Common myeloid progenitor, CD34-positive (primary cell): Measurements from ENCODE around the gene ATG4B.

Experiments used
- CTCF ChIA-PET: fragments of 350-600 bp; sonication (Branson Sonifier 250); formaldehyde crosslinking; loops from one replicate; lab custom pipeline; 2021; ENCODE audit warnings: antibody characterized with exemption; lab: Charles Lee
- POLR2A ChIA-PET: fragments of 350-600 bp; sonication (Branson Sonifier 250); formaldehyde crosslinking; loops from one replicate; lab custom pipeline; 2021; ENCODE audit warnings: antibody characterized with exemption; lab: Charles Lee
- DNase-seq, 3 donors: peaks; one replicate each; pipeline versions ENCODE4 v3.0.0 to v3.0.0-alpha.2; 2013
- H3K27ac ChIP-seq, 2 experiments: 1 replicate in 1 of 2; 2 replicates in 1 of 2; pipeline ENCODE4 v1.7.0; 2013; ENCODE audit warnings: inconsistent platforms in 2 of 2, low read length in 2 of 2, mild to moderate bottlenecking in 2 of 2, low read depth in 1 of 2, moderate library complexity in 1 of 2; ENCODE audit not compliant: severe bottlenecking in 2 of 2, insufficient read depth in 1 of 2, poor library complexity in 1 of 2
- H3K27me3 ChIP-seq, 5 experiments: replicated peaks in 2 of 5; 1 replicate in 3 of 5; 2 replicates in 2 of 5; pipeline versions ENCODE4 v1.6.1 to v1.7.0; 2013; ENCODE audit warnings: low read length in 4 of 5, mild to moderate bottlenecking in 2 of 5, moderate library complexity in 2 of 5, inconsistent platforms in 1 of 5; ENCODE audit not compliant: insufficient read depth in 5 of 5, control insufficient read depth in 4 of 5
- H3K36me3 ChIP-seq, 4 experiments: 1 replicate in 2 of 4; 2 replicates in 2 of 4; pipeline versions ENCODE4 v1.6.1 to v1.7.0; 2013; ENCODE audit warnings: low read length in 3 of 4, control low read depth in 1 of 4, mild to moderate bottlenecking in 1 of 4; ENCODE audit not compliant: control insufficient read depth in 4 of 4, insufficient read depth in 4 of 4
- H3K4me1 ChIP-seq, 4 experiments: 1 replicate in 3 of 4; 2 replicates in 1 of 4; pipeline versions ENCODE4 v1.6.1 to v1.7.1; 2013; ENCODE audit warnings: low read length in 3 of 4, mild to moderate bottlenecking in 3 of 4, control low read depth in 1 of 4, inconsistent platforms in 1 of 4, moderate library complexity in 1 of 4; ENCODE audit not compliant: control insufficient read depth in 4 of 4, insufficient read depth in 4 of 4; ENCODE audit errors: control extremely low read depth in 1 of 4
- H3K4me3 ChIP-seq, 7 experiments: 1 replicate in 4 of 7; 2 replicates in 3 of 7; pipeline versions ENCODE4 v1.5.1 to v1.7.0; 2013; ENCODE audit warnings: mild to moderate bottlenecking in 7 of 7, low read length in 6 of 7, moderate library complexity in 6 of 7, inconsistent platforms in 2 of 7, low read depth in 2 of 7, control low read depth in 1 of 7; ENCODE audit not compliant: insufficient read depth in 4 of 7, control insufficient read depth in 1 of 7; ENCODE audit errors: extremely low read depth in 1 of 7
- H3K9me3 ChIP-seq, 5 experiments: 1 replicate in 4 of 5; 2 replicates in 1 of 5; pipeline versions ENCODE4 v1.6.1 to v1.7.1; 2013; ENCODE audit warnings: low read length in 4 of 5, mild to moderate bottlenecking in 2 of 5, inconsistent platforms in 1 of 5, low read depth in 1 of 5, moderate library complexity in 1 of 5; ENCODE audit not compliant: control insufficient read depth in 4 of 5, insufficient read depth in 2 of 5; ENCODE audit errors: control extremely low read depth in 1 of 5
- WGBS: methylation state at CpG from one replicate; pipeline ENCODE4 v1.1.5; 2013; ENCODE audit not compliant: insufficient coverage; 5-methylcytosine and 5-hydroxymethylcytosine counted together

ATG4B gene

DNA sequence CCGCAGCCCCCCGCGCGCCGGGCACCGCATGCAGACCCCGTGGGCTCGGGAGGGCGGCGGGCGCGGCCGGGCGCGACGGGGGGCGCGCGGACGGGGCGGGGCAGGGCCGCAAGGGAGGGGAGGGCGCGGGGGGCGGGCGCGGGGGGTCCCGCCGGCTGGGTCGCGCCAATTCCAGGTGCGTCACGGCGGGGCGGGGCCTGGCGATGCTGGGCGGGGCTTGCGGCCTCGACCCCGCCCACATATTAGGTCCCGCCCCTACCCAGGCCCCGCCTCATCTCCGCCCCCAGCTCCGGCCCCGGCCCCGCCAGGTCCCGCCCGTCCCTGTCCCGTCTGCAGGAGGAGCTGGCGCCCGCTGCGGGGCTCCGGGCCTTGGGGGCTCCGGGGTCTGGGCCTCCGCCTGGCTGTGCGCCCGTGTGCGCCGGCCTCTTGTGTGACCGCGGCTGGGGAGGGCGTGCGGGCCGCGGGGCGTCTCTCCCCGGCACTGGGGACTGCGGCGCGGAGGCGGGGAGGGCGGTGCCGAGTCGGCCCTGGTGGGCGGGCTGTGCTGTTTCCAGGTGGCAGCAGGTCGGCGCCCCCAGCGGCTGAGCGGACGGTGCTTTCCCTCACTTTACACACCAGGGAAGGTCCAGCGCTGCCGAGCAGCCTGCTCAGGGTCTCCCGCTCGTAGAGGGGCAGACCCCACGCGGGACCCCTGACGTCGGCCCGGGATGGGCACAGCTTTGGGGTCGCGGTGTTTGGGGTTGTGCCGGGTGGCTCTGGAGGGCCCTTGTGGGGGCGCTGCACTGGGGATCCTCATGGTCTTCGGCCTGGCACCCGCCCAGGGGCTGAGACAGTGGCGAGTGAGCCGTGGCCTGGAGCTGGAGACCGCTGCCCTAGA lies 64.9 kb downstream of the ATG4B start:
- Histone ChIP-seq H3K4me3 (peak overlapping the region; percentile 53 to 86 (median 77)), H3K9me3 (peaks cover 0 to 10% (median 3%) of the 10 kb centered on the region in 5 experiments), H3K27me3 (no peaks in the 10 kb centered on the region), H3K27ac (peak overlapping the region in 1 of 2 experiments; percentile 83), H3K4me1 (peaks cover 0 to 17% (median 15%) of the 10 kb centered on the region in 4 experiments), H3K36me3 (peaks cover 0 to 23% (median 18%) of the 10 kb centered on the region in 4 experiments)
- DNase-seq = peak; percentile 91 to 95 (median 94)
- WGBS = under 1% methylated on average over 43 of the region's 98 CpGs
- ChIA-PET CTCF (interaction anchor here (0.6 to 6.4 kb wide), 17 partner anchors 10 to 177 kb away, joined by 3 to 60 read pairs (median 3); partner anchors contain the start of genes D2HGDH and DTYMK), POLR2A (interaction anchor here (0.7 to 4.0 kb wide), 5 partner anchors 10 to 1137 kb away, joined by 3 to 16 read pairs (median 3); partner anchors contain the start of gene D2HGDH)

DNA sequence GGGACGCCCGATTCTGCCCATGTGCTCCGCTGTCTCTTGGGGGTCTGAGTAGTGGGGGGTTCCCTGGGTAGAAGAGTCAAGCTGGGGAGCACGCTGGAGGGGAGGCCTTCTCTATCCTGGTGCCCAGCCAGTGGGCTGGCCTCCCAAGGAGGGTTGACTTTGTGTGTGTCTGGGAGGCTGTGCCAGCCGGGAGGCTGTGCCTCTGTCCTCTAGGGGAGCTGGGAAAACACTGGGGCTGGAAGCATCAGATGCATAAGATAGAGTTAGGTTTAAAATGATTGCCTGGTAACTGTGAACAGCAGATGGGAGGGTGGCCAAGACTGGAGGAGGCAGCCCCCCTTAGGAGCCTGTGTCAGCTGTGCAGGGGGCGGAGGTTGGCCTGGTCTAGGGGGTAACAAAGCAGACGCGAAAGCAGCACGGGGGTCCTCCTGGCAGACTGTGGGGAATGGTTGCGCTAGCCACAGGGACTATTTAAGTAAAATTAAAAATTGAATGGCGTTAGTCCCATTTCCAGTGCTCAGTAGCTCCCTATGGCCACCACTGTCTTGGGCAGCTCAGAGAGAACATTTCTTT lies 65.6 kb downstream of the ATG4B start:
- Histone ChIP-seq H3K27ac (peak overlapping the region in 1 of 2 experiments; percentile 77), H3K27me3 (no peaks in the 10 kb centered on the region), H3K4me3 (peak overlapping the region; percentile 53 to 86 (median 77)), H3K4me1 (peaks cover 0 to 17% (median 15%) of the 10 kb centered on the region in 4 experiments), H3K9me3 (peaks cover 0 to 10% (median 3%) of the 10 kb centered on the region in 5 experiments), H3K36me3 (peaks cover 0 to 28% (median 22%) of the 10 kb centered on the region in 4 experiments)
- POLR2A ChIA-PET = interaction anchor here (0.6 to 4.0 kb wide), 4 partner anchors 14 to 167 kb away, joined by 3 to 16 read pairs (median 12); partner anchors contain the start of gene D2HGDH
- CTCF ChIA-PET = interaction anchor here (0.9 to 6.4 kb wide), 9 partner anchors 12 to 175 kb away, joined by 3 to 60 read pairs (median 4); partner anchors contain the start of genes D2HGDH and DTYMK
- WGBS = 60% methylated on average over 9 of the region's 11 CpGs
- DNase-seq = no peak

DNA sequence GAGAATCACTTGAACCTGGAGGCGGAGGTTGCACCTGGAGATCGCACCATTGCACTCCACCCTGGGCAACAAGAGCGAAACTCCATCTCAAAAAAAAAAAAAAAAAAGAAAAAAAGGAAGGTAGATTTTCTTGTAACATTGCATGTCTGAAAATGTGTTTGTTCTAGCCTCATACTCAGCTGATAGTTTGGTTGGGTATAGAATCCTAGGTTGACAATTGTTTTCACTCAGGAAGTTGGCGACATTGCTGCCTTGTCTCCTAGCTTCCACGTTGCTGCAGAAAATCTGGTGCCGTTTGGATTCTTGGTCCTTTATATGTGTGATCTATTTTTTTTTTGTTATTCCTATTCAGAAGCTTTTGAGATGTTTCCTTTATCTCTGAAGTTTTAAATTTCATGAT lies 69.0 kb downstream of the ATG4B start:
- DNase-seq = peak in 2 of 3 donors; percentile 46 to 59
- peak overlapping the region in 1 of 2 experiments; percentile 54 for H3K27ac ChIP-seq
- H3K36me3 ChIP-seq = peaks cover 3 to 55% (median 45%) of the 10 kb centered on the region in 4 experiments
- peaks cover 0 to 10% (median 3%) of the 10 kb centered on the region in 5 experiments for H3K9me3 ChIP-seq
- ChIA-PET CTCF (interaction anchor here (0.6 to 2.6 kb wide), 4 partner anchors 17 to 171 kb away, joined by 3 to 6 read pairs (median 3); partner anchors contain the start of gene DTYMK), POLR2A (no interaction called here)
- peaks cover 0 to 9% (median 8%) of the 10 kb centered on the region in 4 experiments for H3K4me1 ChIP-seq
- no peak overlapping the region for H3K4me3 ChIP-seq
- no peaks in the 10 kb centered on the region for H3K27me3 ChIP-seq
- 100% methylated on average over 1 of the region's 6 CpGs for WGBS

DNA sequence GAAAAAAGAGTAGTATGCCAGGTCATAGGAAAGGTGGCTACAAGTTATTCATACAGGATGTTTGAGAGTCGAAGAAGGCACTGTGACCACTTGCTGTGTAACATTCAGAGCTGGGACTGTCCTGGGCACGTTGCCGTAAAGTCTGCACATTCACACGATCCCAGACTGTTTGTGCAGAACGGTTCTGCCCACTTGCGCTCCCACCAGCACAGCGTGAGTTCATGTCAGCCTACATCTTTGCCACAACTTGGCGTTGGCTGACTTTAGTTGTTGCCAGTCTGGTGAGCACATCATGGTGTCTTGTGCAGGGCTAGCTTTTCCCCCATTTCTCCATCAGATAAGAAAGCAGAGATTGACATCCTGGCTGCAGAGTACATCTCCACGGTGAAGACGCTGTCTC lies 71.4 kb downstream of the ATG4B start:
- ChIA-PET POLR2A (no interaction called here), CTCF (interaction anchor here (0.9 to 1.4 kb wide), 3 partner anchors 10 to 170 kb away, joined by 3 read pairs; no protein-coding TSS in a partner anchor)
- peaks cover 13 to 78% (median 62%) of the 10 kb centered on the region in 4 experiments for H3K36me3 ChIP-seq
- no peaks in the 10 kb centered on the region for H3K4me1 ChIP-seq
- no peaks in the 10 kb centered on the region for H3K27me3 ChIP-seq
- H3K4me3 ChIP-seq = no peak overlapping the region
- H3K27ac ChIP-seq = no peak overlapping the region
- no peak for DNase-seq
- 89% methylated on average over 10 of the region's 10 CpGs for whole genome bisulfite sequencing
- peaks cover 0 to 10% (median 8%) of the 10 kb centered on the region in 5 experiments for H3K9me3 ChIP-seq

DNA sequence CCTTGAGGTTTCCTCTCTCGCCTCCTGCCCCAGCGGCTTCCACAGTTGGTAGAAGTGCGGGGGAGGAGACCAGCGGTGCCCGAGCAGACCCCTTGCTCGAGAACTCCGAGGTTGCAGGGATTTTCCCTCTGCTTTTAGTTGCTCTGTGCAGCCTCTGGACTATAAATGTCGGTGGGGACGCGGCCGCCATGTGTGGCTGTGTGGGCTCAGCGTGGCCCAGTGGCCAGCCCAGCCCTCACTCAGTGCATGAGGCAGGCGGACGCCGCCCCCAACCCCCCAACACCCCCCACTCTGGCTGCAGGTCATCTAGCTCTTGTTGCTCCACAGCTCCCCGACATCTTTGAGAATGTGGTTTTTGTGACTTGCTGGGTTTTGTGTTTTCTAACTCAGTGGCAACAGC lies 81.6 kb downstream of the ATG4B start:
- CTCF ChIA-PET = interaction anchor here (0.7 to 2.5 kb wide), 2 partner anchors 15 to 16 kb away, joined by 3 to 11 read pairs; partner anchors contain the start of gene ING5

DNA sequence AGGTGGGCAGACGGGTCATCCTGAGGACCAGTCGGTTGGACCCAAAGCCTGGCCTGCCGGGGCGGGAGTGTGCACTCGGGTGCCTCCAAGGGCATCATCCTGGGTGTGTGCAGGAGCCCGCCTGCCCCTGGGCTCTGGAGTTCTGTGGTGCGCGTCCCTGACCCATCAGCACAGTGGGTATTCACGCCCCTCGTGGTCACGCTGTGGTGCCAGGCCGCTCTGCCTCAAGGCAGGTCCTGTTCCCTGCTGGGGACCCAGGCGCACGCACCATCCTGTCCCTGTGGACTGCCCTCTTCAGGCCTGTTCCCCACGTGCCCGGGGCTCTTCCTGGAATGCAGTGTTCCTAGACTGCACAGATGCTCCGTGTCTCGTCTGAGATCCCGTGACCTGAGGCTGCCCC lies 82.6 kb downstream of the ATG4B start:
- 97% methylated on average over 17 of the region's 19 CpGs for WGBS
- Histone ChIP-seq H3K4me1 (no peaks in the 10 kb centered on the region), H3K27ac (no peak overlapping the region), H3K27me3 (no peaks in the 10 kb centered on the region), H3K9me3 (peaks cover 0 to 28% (median 24%) of the 10 kb centered on the region in 5 experiments), H3K36me3 (peaks cover 7 to 82% (median 57%) of the 10 kb centered on the region in 4 experiments), H3K4me3 (no peak overlapping the region)
- DNase-seq = no peak
- ChIA-PET CTCF (interaction anchor here (0.7 to 2.5 kb wide), 2 partner anchors 17 to 149 kb away, joined by 3 to 11 read pairs; partner anchors contain the start of gene ING5), POLR2A (no interaction called here)

More for the DNA sequence above, 81.6 kb downstream of the ATG4B start:
- Histone ChIP-seq H3K4me1 (no peaks in the 10 kb centered on the region), H3K27ac (no peak overlapping the region), H3K36me3 (peaks cover 6 to 80% (median 56%) of the 10 kb centered on the region in 4 experiments), H3K4me3 (no peak overlapping the region), H3K27me3 (no peaks in the 10 kb centered on the region), H3K9me3 (peaks cover 0 to 29% (median 26%) of the 10 kb centered on the region in 5 experiments)
- no peak for DNase-seq
- WGBS = 96% methylated on average over 7 of the region's 16 CpGs
- POLR2A ChIA-PET = no interaction called here
